Measurements from ENCODE around the gene DSTN.

- TF ChIP-seq CTCF (IDR thresholded peaks at IDR 0.05; ENCODE audit: insufficient read depth, low read length) (no peak), POLR2AphosphoS5 (IDR thresholded peaks at IDR 0.05; ENCODE audit: low read depth) (no peak)
Observed at GRCh38 chr20:17545127-17545526, 24.7 kb upstream of the DSTN start.

All from HL-60 (cell line).